HG02588 (cell line): ENCODE data around the gene ELK3.
"Not testable (repeated sequence)": the region's sequence is repeated elsewhere in the genome, so short reads cannot be mapped to it uniquely, and the experiment has no call there.

Experiments used
- ATAC-seq: cut with Tn5 transposase; IDR thresholded peaks from one replicate; pipeline ENCODE4 v1.9.1; 2021; ENCODE audit warnings: mild to moderate bottlenecking, moderate library complexity; ENCODE audit not compliant: unreplicated experiment

ELK3 gene

DNA sequence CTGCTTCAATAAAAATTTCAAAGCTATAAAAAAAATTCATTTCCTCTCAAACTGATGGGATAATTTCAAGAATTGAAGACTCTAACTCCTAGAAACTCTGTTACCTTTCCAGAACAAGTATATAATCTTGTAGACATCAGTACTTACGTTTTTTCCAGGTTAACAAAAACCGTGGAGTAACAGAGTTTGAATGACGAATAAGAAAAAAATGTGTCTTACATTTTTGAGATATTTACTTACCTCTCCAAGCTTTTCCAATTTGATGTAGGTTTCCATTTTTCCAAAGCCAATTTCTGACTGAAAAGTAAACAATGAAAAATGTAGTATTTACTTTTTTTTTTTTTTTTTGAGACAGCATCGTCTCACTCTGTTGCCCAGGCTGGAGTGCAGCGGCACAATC is 105.9 kb downstream of the ELK3 start:
- no peak for ATAC-seq

DNA sequence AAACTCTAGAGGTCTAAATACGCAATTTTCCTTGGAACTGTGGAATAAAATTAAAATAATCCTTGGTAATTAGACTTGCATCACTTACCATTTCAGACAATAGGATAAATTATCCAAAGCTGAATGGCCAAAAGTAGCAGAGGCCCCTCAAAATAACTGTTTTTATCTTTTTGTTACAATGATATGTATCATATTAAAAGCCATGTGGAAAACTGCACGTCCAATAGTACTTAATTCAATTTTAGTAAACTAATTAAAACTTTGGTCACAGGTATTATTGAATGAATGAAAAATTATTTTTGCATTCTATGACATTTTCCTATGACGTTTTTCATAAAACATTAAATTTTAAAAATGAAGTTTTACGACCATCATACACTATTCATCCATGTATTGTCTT is 107.6 kb downstream of the ELK3 start:
- ATAC-seq, result no peak

DNA sequence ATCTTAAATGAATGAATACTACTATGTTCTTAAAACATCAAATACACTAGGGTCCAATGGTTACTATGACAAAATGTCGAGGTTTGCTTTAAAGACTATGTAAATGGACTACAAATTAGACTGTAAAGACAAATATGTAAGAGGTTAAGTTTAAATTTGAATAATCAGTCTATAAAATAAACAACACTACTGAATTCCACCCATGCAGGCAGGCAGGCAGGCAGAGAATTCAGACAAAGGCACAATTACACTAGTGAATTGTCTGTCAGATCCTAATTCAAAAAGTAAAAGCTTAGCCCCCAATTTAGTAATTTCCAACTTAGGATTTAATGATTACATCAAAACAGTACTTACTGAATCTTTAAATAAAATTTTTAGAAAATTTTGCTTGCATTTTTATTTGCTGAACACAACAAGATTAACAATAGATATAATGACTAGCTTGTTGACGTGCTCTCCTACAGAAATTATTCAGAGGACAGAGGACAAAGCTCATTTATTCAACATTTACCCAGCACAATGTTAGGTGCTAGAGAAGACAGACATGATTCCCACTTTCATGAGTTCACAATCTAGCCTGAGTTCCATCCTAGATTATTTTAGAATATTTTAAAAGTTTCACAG is 108.6 kb downstream of the ELK3 start:
- no peak for ATAC-seq

DNA sequence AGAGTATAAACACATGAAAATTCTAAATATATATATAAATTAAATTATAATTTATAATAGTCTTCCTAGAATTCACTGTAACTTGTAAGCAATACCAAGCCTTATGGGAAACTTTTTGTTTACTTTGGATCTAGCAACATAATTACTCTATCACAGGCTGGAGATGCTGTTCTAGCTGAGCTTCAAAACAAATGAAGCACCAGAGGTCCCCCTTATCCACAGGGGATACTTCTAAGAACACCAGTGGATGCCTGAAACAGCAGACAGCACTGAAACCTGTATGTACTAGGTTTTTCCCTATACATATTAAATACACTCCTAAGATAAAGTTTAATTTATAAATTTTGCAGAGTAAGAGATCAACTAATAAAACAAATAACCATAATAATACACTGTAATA is 109.5 kb downstream of the ELK3 start:
- no peak for ATAC-seq

DNA sequence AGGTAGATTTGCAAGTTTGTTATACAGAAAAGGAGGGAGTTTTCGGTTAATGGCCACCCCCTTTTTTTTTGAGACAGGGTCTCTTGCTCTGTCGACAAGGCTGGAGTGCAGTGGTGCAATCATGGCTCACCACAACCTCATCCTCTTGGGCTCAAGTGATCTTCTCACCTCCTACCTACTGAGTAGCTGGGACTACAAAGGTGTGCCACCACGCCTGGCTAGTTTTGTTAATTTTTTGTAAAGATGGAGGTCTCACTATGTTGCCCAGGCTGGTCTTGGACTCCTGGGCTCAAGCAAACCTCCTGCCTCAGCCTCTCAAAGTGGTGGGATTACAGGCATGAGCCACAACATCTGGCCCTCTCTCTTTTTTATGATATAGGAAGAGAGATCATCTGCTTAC is 111.5 kb downstream of the ELK3 start:
- no peak for ATAC-seq

DNA sequence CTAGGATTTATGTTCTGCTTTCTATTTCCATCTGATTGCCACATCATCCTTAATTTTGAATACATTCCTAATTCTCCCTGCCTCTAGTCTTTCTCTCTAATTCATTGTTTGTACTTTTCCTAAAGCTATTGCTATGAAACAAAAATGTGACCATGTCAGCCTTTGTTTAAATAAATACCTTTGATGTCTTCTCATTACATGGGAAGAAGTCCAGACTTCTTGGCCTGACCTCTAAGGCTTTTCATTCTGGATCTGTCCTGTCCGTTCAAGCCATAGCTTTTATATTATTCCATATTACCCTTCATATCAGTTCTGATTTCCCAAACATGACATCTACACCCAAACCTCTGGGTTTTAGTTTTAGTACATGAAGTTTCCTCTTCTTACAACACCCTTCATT is 114.7 kb downstream of the ELK3 start:
- no peak for ATAC-seq

- no peak for ATAC-seq
These were observed 115.9 kb downstream of the ELK3 start for GRCh38 chr12:96310067-96310466.

DNA sequence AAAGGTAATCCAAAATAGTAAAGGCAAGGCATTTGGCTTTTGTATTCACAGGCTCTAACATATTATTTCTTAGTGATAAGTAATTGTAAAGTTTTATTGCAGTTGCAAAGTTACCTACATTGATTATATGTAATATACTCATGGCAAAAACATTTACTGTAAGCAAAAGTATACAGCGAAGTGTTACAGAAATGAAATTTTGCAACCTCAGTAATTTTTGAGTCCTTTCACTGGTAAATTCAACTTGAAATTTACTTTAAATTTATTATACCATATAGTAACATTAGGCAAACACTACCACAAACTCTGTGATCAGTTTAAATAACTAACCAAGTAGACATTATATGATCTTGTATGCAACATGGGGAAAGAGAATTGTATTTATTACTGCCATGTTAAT is 117.0 kb downstream of the ELK3 start:
- ATAC-seq, result no peak

- ATAC-seq, result no peak
These were observed 119.4 kb downstream of the ELK3 start for GRCh38 chr12:96313606-96314005.

DNA sequence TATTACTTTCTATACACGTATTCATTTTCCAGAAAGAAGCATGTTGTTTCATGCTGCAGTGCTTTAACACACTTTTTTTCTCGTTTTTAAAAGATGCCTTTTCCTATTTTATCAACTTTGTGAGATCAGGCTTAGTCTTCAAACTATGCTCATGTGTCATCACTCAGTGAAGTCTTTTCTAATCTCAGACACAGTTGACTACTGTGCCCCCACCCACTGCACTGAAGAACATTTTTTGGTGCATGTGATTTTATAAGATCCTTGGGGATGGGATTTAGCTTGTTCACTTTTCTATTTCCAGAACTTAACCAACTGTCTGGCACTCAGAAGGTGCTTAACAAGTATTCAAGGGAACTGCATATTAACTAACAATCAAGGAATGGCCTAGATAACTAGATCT is 120.5 kb downstream of the ELK3 start:
- ATAC-seq, result no peak

DNA sequence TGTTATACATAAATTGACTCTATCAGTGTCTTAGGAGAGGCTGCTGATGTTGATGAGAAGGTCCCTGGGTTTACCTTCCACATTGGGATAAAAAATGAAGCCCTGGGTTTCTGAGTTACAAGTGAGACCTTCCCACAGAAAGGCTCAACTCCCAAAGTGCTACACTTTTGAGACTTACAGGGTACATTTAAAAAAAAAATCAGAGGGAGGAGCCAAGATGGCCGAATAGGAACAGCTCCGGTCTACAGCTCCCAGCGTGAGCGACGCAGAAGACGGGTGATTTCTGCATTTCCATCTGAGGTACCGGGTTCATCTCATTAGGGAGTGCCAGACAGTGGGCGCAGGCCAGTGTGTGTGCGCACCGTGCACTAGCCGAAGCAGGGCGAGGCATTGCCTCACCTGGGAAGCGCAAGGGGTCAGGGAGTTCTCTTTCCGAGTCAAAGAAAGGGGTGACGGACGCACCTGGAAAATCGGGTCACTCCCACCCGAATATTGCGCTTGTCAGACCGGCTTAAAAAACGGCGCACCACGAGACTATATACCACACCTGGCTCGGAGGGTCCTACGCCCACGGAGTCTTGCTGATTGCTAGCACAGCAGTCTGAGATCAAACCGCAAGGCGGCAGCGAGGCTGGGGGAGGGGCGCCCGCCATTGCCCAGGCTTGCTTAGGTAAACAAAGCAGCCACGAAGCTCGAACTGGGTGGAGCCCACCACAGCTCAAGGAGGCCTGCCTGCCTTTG is 121.7 kb downstream of the ELK3 start:
- not testable (repeated sequence) for ATAC-seq

DNA sequence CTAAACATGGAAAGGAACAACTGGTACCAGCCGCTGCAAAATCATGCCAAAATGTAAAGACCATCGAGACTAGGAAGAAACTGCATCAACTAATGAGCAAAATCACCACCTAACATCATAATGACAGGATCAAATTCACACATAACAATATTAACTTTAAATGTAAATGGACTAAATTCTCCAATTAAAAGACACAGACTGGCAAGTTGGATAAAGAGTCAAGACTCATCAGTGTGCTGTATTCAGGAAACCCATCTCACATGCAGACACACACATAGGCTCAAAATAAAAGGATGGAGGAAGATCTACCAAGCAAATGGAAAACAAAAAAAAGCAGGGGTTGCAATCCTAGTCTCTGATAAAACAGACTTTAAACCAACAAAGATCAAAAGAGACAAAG is 123.6 kb downstream of the ELK3 start:
- not testable (repeated sequence) for ATAC-seq
